HepG2 (cell line): ENCODE data around the gene PAQR7. TPM values are rescaled to one million over a fixed set of nuclear protein-coding genes. Genes with fewer than 3 reads are reported as not detected.

Experiments used
- CAMTA2 ChIP-seq: sonication (generic); formaldehyde crosslinking; IDR thresholded peaks from 2 replicates; pipeline ENCODE4 v1.4.0; 2020; ENCODE audit warnings: mild to moderate bottlenecking, missing genetic modification reagents, borderline replicate concordance
- EHMT2 ChIP-seq: fragments of 200-600 bp; sonication (generic); IDR thresholded peaks from 2 replicates; pipeline ENCODE4 v1.7.0; 2017; ENCODE audit warnings: antibody characterized with exemption, low read depth, low read length, borderline replicate concordance
- ETV5 ChIP-seq: IDR thresholded peaks from 2 replicates; pipeline ENCODE4 v1.6.1; 2018; ENCODE audit warnings: missing biosample characterization, missing genetic modification reagents, inconsistent platforms, borderline replicate concordance
- HNF1A ChIP-seq, 2 experiments: sonication (generic) in 1 of 2; formaldehyde crosslinking in 1 of 2; IDR thresholded peaks; 2 replicates each; pipeline versions ENCODE4 v1.4.0 to v1.6.1; 2016 to 2020; ENCODE audit warnings: borderline replicate concordance in 1 of 2, low read depth in 1 of 2, mild to moderate bottlenecking in 1 of 2, missing genetic modification reagents in 1 of 2
- MEF2D ChIP-seq: sonication (generic); formaldehyde crosslinking; IDR thresholded peaks from 2 replicates; pipeline ENCODE4 v1.5.1; 2020; ENCODE audit warnings: mild to moderate bottlenecking, missing genetic modification reagents
- NR2F1 ChIP-seq, 2 experiments: fragments of 450-650 bp in 1 of 2; formaldehyde crosslinking in 1 of 2; IDR thresholded peaks; 2 replicates each; pipeline versions ENCODE4 v1.5.0 to v1.6.1; 2016 to 2020; ENCODE audit warnings: mild to moderate bottlenecking in 1 of 2, missing compliant biosample characterization in 1 of 2, missing genetic modification reagents in 1 of 2, moderate library complexity in 1 of 2
- PRDM15 ChIP-seq: sonication (generic); formaldehyde crosslinking; IDR thresholded peaks from 2 replicates; pipeline ENCODE4 v1.4.0; 2020; ENCODE audit warnings: missing genetic modification reagents
- RBAK ChIP-seq: sonication (generic); formaldehyde crosslinking; IDR thresholded peaks from 2 replicates; pipeline ENCODE4 v1.5.1; 2020; ENCODE audit warnings: mild to moderate bottlenecking, missing genetic modification reagents
- SNAPC4 ChIP-seq: sonication (generic); formaldehyde crosslinking; IDR thresholded peaks from 2 replicates; pipeline ENCODE4 v1.4.0; 2020; ENCODE audit warnings: mild to moderate bottlenecking, missing genetic modification reagents
- SRSF4 ChIP-seq: fragments of 200-400 bp; formaldehyde crosslinking; IDR thresholded peaks from one replicate; pipeline ENCODE4 v1.6.1; 2018; ENCODE audit warnings: mild to moderate bottlenecking, low read depth, low read length, moderate library complexity; ENCODE audit not compliant: poor library complexity, severe bottlenecking
- ZNF510 ChIP-seq: sonication (generic); formaldehyde crosslinking; IDR thresholded peaks from 2 replicates; pipeline ENCODE4 v1.4.0; 2020; ENCODE audit warnings: low read depth, mild to moderate bottlenecking, missing genetic modification reagents
- ZNF7 ChIP-seq: IDR thresholded peaks from 2 replicates; pipeline ENCODE4 v1.6.1; 2016; ENCODE audit warnings: missing biosample characterization, missing genetic modification reagents
- ZSCAN29 ChIP-seq: sonication (generic); formaldehyde crosslinking; conservative IDR thresholded peaks from 2 replicates; pipeline ENCODE4 v1.4.0; 2020; ENCODE audit warnings: mild to moderate bottlenecking, missing genetic modification reagents
- polyA plus RNA-seq, 8 experiments: library from polyadenylated mRNA; depleted of rRNA in 3 of 8; stranded (reverse) in 7 of 8; unstranded in 1 of 8; fragments of >200 nt; fragmentation: Illumina TruSeq in 4 of 8; extraction: Trizol in 4 of 8; gene quantifications; 2 replicates each; pipeline versions ENCODE4 v1.2.1 to v1.2.3, GENCODE V29; 2011 to 2016; ENCODE audit warnings: low read depth in 4 of 8, missing spikeins in 1 of 8, mixed read lengths in 1 of 8; ENCODE audit not compliant: insufficient read depth in 1 of 8
- total RNA-seq, 5 experiments: library from RNA; depleted of rRNA; stranded (reverse); fragments of >200 nt; fragmentation: Illumina TruSeq; extraction: Trizol; gene quantifications; 2 replicates each; pipeline ENCODE4 v1.2.3, GENCODE V29; 2016; ENCODE audit warnings: low read depth in 1 of 5

PAQR7 gene
- total and polyA plus RNA-seq, 2 of the 13 experiments (the other 11 are each of a cell fraction or from before 2014, with no cell fraction given): 13.2 to 16.6 TPM

- TF ChIP-seq SNAPC4 (CRISPR knock-in tag) (no peak), RBAK (no peak), MEF2D (CRISPR knock-in tag) (peak; percentile 16; the same call in 1 of the 2 replicates), ZNF7 (no peak), HNF1A (IDR thresholded peaks at IDR 0.05; ENCODE audit: low read depth) (peak; percentile 36), HNF1A (CRISPR knock-in tag; IDR thresholded peaks at IDR 0.05; ENCODE audit: borderline replicate concordance) (peak; percentile 25; the same call in 1 of the 2 replicates), ZSCAN29 (CRISPR knock-in tag) (0 out of 2 replicates have a peak, but pooled peaks have one; percentile 39), ZNF510 (no peak), SRSF4 (no peak), EHMT2 (no peak), PRDM15 (CRISPR knock-in tag) (peak; percentile 31; the same call in 1 of the 2 replicates), NR2F1 (CRISPR knock-in tag; IDR thresholded peaks at IDR 0.05) (peak in 1 of 2 experiments; percentile 56; a peak in 1 of 4 replicates), ETV5 (CRISPR knock-in tag) (peak; percentile 97), CAMTA2 (CRISPR knock-in tag) (no peak)
Measured at GRCh38 chr1:25861316-25862286, 13.9 kb downstream of the PAQR7 start (continued).
